ENCODE measurements around the gene INPP5A.

Gene INPP5A

GRCh38 chr10:132611986-132612385, 74.4 kb downstream of the INPP5A start:
- no peak for TF ChIP-seq RAD21 (IDR thresholded peaks at IDR 0.05; ENCODE audit: low read depth)
- TF ChIP-seq EGR1 (IDR thresholded peaks at IDR 0.05), result no peak
- no peak for TF ChIP-seq NFIC (IDR thresholded peaks at IDR 0.05)
- no peak for TF ChIP-seq YY1 (IDR thresholded peaks at IDR 0.05; ENCODE audit: low read depth)
- TF ChIP-seq CREB1 (IDR thresholded peaks at IDR 0.05; ENCODE audit: low read depth), result no peak
- TF ChIP-seq REST (IDR thresholded peaks at IDR 0.05; ENCODE audit: low read depth), result no peak
- no peak for TF ChIP-seq ZBTB7A (IDR thresholded peaks at IDR 0.05; ENCODE audit: low read depth)
- TF ChIP-seq TCF12 (IDR thresholded peaks at IDR 0.05; ENCODE audit: low read depth), result no peak
- no peak for TF ChIP-seq TEAD4 (IDR thresholded peaks at IDR 0.05)
- TF ChIP-seq CEBPB (IDR thresholded peaks at IDR 0.05), result no peak
- no peak for TF ChIP-seq EP300 (IDR thresholded peaks at IDR 0.05; ENCODE audit: borderline replicate concordance)
- no peak for TF ChIP-seq TAF1 (IDR thresholded peaks at IDR 0.05; ENCODE audit: low read depth)
- no peak for TF ChIP-seq USF1 (IDR thresholded peaks at IDR 0.05)
- no peak for TF ChIP-seq FOXM1 (IDR thresholded peaks at IDR 0.05; ENCODE audit: borderline replicate concordance, low read depth)
- no peak for TF ChIP-seq MAX (IDR thresholded peaks at IDR 0.05)

GRCh38 chr10:132612571-132613504, 75.3 kb downstream of the INPP5A start:
- TF ChIP-seq USF1 (IDR thresholded peaks at IDR 0.05), result no peak
- no peak for TF ChIP-seq TEAD4 (IDR thresholded peaks at IDR 0.05)
- no peak for TF ChIP-seq EGR1 (IDR thresholded peaks at IDR 0.05)
- no peak for TF ChIP-seq MAX (IDR thresholded peaks at IDR 0.05)
- TF ChIP-seq YY1 (IDR thresholded peaks at IDR 0.05; ENCODE audit: low read depth), result no peak
- TF ChIP-seq FOXM1 (IDR thresholded peaks at IDR 0.05; ENCODE audit: borderline replicate concordance, low read depth), result no peak
- no peak for TF ChIP-seq TAF1 (IDR thresholded peaks at IDR 0.05; ENCODE audit: low read depth)
- no peak for TF ChIP-seq EP300 (IDR thresholded peaks at IDR 0.05; ENCODE audit: borderline replicate concordance)
- TF ChIP-seq REST (IDR thresholded peaks at IDR 0.05; ENCODE audit: low read depth), result no peak

- TF ChIP-seq FOXM1 (IDR thresholded peaks at IDR 0.05; ENCODE audit: borderline replicate concordance, low read depth) (no peak), TCF12 (IDR thresholded peaks at IDR 0.05; ENCODE audit: low read depth) (no peak), RAD21 (IDR thresholded peaks at IDR 0.05; ENCODE audit: low read depth) (no peak), CREB1 (IDR thresholded peaks at IDR 0.05; ENCODE audit: low read depth) (no peak), CEBPB (IDR thresholded peaks at IDR 0.05) (no peak), REST (IDR thresholded peaks at IDR 0.05; ENCODE audit: low read depth) (no peak), YY1 (IDR thresholded peaks at IDR 0.05; ENCODE audit: low read depth) (no peak), MAX (IDR thresholded peaks at IDR 0.05) (no peak), TEAD4 (IDR thresholded peaks at IDR 0.05) (no peak), NFIC (IDR thresholded peaks at IDR 0.05) (no peak), ZBTB7A (IDR thresholded peaks at IDR 0.05; ENCODE audit: low read depth) (no peak), EP300 (IDR thresholded peaks at IDR 0.05; ENCODE audit: borderline replicate concordance) (no peak), EGR1 (IDR thresholded peaks at IDR 0.05) (no peak), USF1 (IDR thresholded peaks at IDR 0.05) (no peak), TAF1 (IDR thresholded peaks at IDR 0.05; ENCODE audit: low read depth) (no peak)
These were observed 76.2 kb downstream of the INPP5A start for GRCh38 chr10:132613566-132614348.
